B cell (primary cell): ENCODE measurements around the gene PRKN. TPM values are rescaled to one million over a fixed set of nuclear protein-coding genes. Genes with fewer than 3 reads are reported as not detected.

Experiments used
- ATAC-seq: fragments of 200-7000 bp; cut with Tn5 transposase; one replicate; pipeline ENCODE4 v1.10.0; 2021; ENCODE audit warnings: low read depth, mild to moderate bottlenecking, moderate number of reproducible peaks, moderate library complexity
- CTCF ChIA-PET: fragments of 350-600 bp; sonication (Branson Sonifier 250); formaldehyde crosslinking; loops from one replicate; lab custom pipeline; 2021; ENCODE audit warnings: antibody characterized with exemption, inconsistent platforms; lab: Charles Lee
- POLR2A ChIA-PET: fragments of 350-600 bp; sonication (Branson Sonifier 250); formaldehyde crosslinking; loops from one replicate; lab custom pipeline; 2021; ENCODE audit warnings: antibody characterized with exemption; lab: Charles Lee
- DNase-seq: peaks from one replicate; pipeline ENCODE4 v3.0.0; 2013
- H2AFZ ChIP-seq: 2 replicates; pipeline ENCODE4 v1.6.1; 2012; ENCODE audit warnings: mild to moderate bottlenecking, low read depth, low read length; ENCODE audit not compliant: insufficient read depth, poor library complexity, severe bottlenecking
- H3K27ac ChIP-seq, 2 donors: 1 replicate in 1 of 2; 2 replicates in 1 of 2; pipeline ENCODE4 v1.5.1; 2012 to 2013; ENCODE audit warnings: low read length in 2 of 2, mild to moderate bottlenecking in 2 of 2, moderate library complexity in 1 of 2
- H3K27me3 ChIP-seq, 4 experiments: fragments of 200-600 bp in 1 of 4; sonication (generic) in 1 of 4; replicated peaks in 1 of 4; 1 replicate in 2 of 4; 2 replicates in 2 of 4; pipeline versions ENCODE4 v1.6.1 to v1.7.0; 2013 to 2016; ENCODE audit warnings: low read length in 3 of 4, mild to moderate bottlenecking in 2 of 4, mixed read lengths in 1 of 4, moderate library complexity in 1 of 4; ENCODE audit not compliant: insufficient read depth in 4 of 4, control insufficient read depth in 3 of 4; ENCODE audit errors: control extremely low read depth in 1 of 4
- H3K36me3 ChIP-seq, 2 experiments: replicated peaks in 1 of 2; 1 replicate in 1 of 2; 2 replicates in 1 of 2; pipeline versions ENCODE4 v1.6.1 to v1.7.1; 2013; ENCODE audit warnings: low read length in 1 of 2; ENCODE audit not compliant: insufficient read depth in 2 of 2, control insufficient read depth in 1 of 2; ENCODE audit errors: control extremely low read depth in 1 of 2, extremely low read depth in 1 of 2
- H3K4me1 ChIP-seq, 2 donors: fragments of 200-600 bp in 1 of 2; sonication (generic) in 1 of 2; 1 replicate in 1 of 2; 2 replicates in 1 of 2; pipeline versions ENCODE4 v1.5.1 to v1.6.1; 2013 to 2017; ENCODE audit warnings: low read length in 2 of 2; ENCODE audit not compliant: control insufficient read depth in 2 of 2, insufficient read depth in 2 of 2
- H3K4me2 ChIP-seq: replicated peaks from 2 replicates; pipeline ENCODE3; 2012; ENCODE audit warnings: mild to moderate bottlenecking, low read depth, low read length; ENCODE audit not compliant: poor library complexity, severe bottlenecking
- H3K4me3 ChIP-seq, 5 experiments: fragments of 200-600 bp in 1 of 5; sonication (generic) in 1 of 5; 1 replicate in 3 of 5; 2 replicates in 2 of 5; pipeline versions ENCODE4 v1.5.1 to v1.7.0; 2011 to 2016; ENCODE audit warnings: low read length in 4 of 5, mild to moderate bottlenecking in 4 of 5, low read depth in 2 of 5, control low read depth in 1 of 5, moderate library complexity in 1 of 5; ENCODE audit not compliant: insufficient read depth in 1 of 5; ENCODE audit errors: control extremely low read depth in 1 of 5, extremely low read depth in 1 of 5
- H3K79me2 ChIP-seq: fragments of 200-600 bp; sonication (generic); one replicate; pipeline ENCODE4 v1.6.0; 2016; ENCODE audit warnings: low read length; ENCODE audit not compliant: control insufficient read depth, insufficient read depth
- H3K9ac ChIP-seq: fragments of 200-600 bp; sonication (generic); 2 replicates; pipeline ENCODE4 v1.6.1; 2017; ENCODE audit warnings: mild to moderate bottlenecking, low read length, moderate library complexity
- H3K9me3 ChIP-seq, 3 donors: one replicate each; pipeline versions ENCODE4 v1.6.1 to v1.7.1; 2013; ENCODE audit warnings: low read length in 2 of 3; ENCODE audit not compliant: control insufficient read depth in 2 of 3, insufficient read depth in 1 of 3; ENCODE audit errors: control extremely low read depth in 1 of 3
- H4K20me1 ChIP-seq: 2 replicates; pipeline ENCODE4 v1.6.0; 2012; ENCODE audit warnings: mild to moderate bottlenecking, low read length; ENCODE audit not compliant: insufficient read depth, control insufficient read depth, poor library complexity, severe bottlenecking
- H3K27ac Mint-ChIP-seq: one replicate; pipeline ENCODE4 v1.8.0; 2021; ENCODE audit warnings: mixed read lengths
- H3K27me3 Mint-ChIP-seq: one replicate; pipeline ENCODE4 v1.8.0; 2021; ENCODE audit warnings: mixed read lengths
- H3K4me1 Mint-ChIP-seq: one replicate; pipeline ENCODE4 v1.8.0; 2021; ENCODE audit warnings: mixed read lengths
- H3K4me3 Mint-ChIP-seq: one replicate; pipeline ENCODE4 v1.8.0; 2021; ENCODE audit warnings: mixed read lengths
- H3K9me3 Mint-ChIP-seq: one replicate; pipeline ENCODE4 v1.8.0; 2022; ENCODE audit warnings: mixed read lengths; ENCODE audit not compliant: insufficient read depth
- CTCF ChIP-seq: fragments of 200-600 bp; IDR thresholded peaks from one replicate; pipeline ENCODE4 v1.8.0; 2022; ENCODE audit warnings: antibody characterized with exemption, mild to moderate bottlenecking
- EZH2 ChIP-seq: IDR thresholded peaks from 2 replicates; pipeline ENCODE4 v1.6.1; 2012; ENCODE audit warnings: borderline replicate concordance, low read depth, mild to moderate bottlenecking, moderate library complexity, low read length; ENCODE audit not compliant: insufficient read depth, poor library complexity, severe bottlenecking
- WGBS: methylation state at CpG from one replicate; pipeline ENCODE4 v1.1.5; 2013; ENCODE audit warnings: missing lambda C conversion rate; ENCODE audit not compliant: insufficient coverage; 5-methylcytosine and 5-hydroxymethylcytosine counted together
- intact Hi-C: fragments of 100-400 bp; cut with micrococcal nuclease; formaldehyde crosslinking; loops from one replicate; pipeline ENCODE4 v1.10.0; 2022
- polyA plus RNA-seq: library from polyadenylated mRNA; depleted of rRNA; stranded (reverse); fragments of >200 nt; gene quantifications from 2 replicates; pipeline ENCODE4 v1.2.3, GENCODE V29; 2012
- total RNA-seq, 2 donors: library from RNA; stranded (reverse); fragments of 120-200 nt in 1 of 2; gene quantifications; 1 replicate in 1 of 2; 2 replicates in 1 of 2; pipeline versions ENCODE4 v1.2.3 to v1.2.4, GENCODE V29; 2013 to 2022

PRKN gene
- total and polyA plus RNA-seq, 2 donors (not counting 1 experiment from before 2014, with no cell fraction given), result 1.6 to 6.2 TPM

DNA sequence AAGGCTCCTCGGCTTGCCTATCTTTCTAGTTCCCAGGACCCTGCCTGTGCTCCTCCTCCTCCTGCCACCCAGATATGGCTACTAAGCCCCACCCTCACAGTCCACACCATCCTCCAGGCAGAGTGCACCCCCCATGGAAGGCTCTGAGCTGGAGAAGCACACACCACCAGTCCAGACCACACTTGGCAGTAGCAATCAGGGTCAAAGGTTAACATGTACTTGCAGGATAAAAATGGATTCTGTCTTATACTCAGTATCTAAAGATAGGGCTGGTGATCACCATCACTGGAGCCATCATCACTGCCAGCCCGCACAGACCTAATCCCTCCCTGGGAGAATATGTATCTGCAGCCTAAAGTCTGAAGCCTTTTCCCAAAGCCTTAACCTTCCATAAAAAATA, 83.4 kb downstream of the PRKN start:
- no peak overlapping the region for H3K27ac Mint-ChIP-seq
- CTCF ChIA-PET, result no interaction called here

GRCh38 chr6:162640756-162641155, 86.8 kb downstream of the PRKN start:
- DNase-seq (no peak), ATAC-seq (no peak)
- no peak overlapping the region for H2AFZ ChIP-seq
- Mint-ChIP-seq H3K4me3 (no peak overlapping the region), H3K9me3 (no peaks in the 10 kb centered on the region), H3K27me3 (no peaks in the 10 kb centered on the region), H3K27ac (no peak overlapping the region), H3K4me1 (no peaks in the 10 kb centered on the region)
- no peaks in the 10 kb centered on the region for H3K4me1 ChIP-seq
- H3K9me3 ChIP-seq, result peaks cover 0 to 4% (median 0%) of the 10 kb centered on the region in 3 donors
- H3K4me3 ChIP-seq, result no peak overlapping the region
- CTCF ChIA-PET, result no interaction called here
- no peaks in the 10 kb centered on the region for H3K36me3 ChIP-seq
- H3K27me3 ChIP-seq, result no peaks in the 10 kb centered on the region
- TF ChIP-seq CTCF (no peak), EZH2 (no peak)
- POLR2A ChIA-PET, result no interaction called here
- no peak overlapping the region for H3K9ac ChIP-seq
- intact Hi-C loops, result no loop called here
- H4K20me1 ChIP-seq, result no peaks in the 10 kb centered on the region
- 100% methylated on average over 1 of the region's 1 CpG for WGBS
- no peak overlapping the region for H3K27ac ChIP-seq
- H3K79me2 ChIP-seq, result no peaks in the 10 kb centered on the region
- no peak overlapping the region for H3K4me2 ChIP-seq

More for the DNA sequence above, 83.4 kb downstream of the PRKN start:
- H3K79me2 ChIP-seq, result no peaks in the 10 kb centered on the region
- ATAC-seq, result no peak
- no peak for DNase-seq
- H3K4me2 ChIP-seq, result no peak overlapping the region
- no peaks in the 10 kb centered on the region for H3K9me3 Mint-ChIP-seq
- no peaks in the 10 kb centered on the region for H3K4me1 Mint-ChIP-seq
- WGBS, result 94% methylated on average over 2 of the region's 2 CpGs
- no peaks in the 10 kb centered on the region for H3K27me3 Mint-ChIP-seq
- H2AFZ ChIP-seq, result no peak overlapping the region
- H4K20me1 ChIP-seq, result no peaks in the 10 kb centered on the region
- H3K9ac ChIP-seq, result no peak overlapping the region
- no peaks in the 10 kb centered on the region for H3K27me3 ChIP-seq
- no peaks in the 10 kb centered on the region for H3K4me1 ChIP-seq
- H3K4me3 Mint-ChIP-seq, result no peak overlapping the region
- no peak overlapping the region for H3K27ac ChIP-seq
- intact Hi-C loops, result no loop called here
- H3K9me3 ChIP-seq, result no peaks in the 10 kb centered on the region
- no peak for TF ChIP-seq CTCF
- no peak for TF ChIP-seq EZH2
- H3K36me3 ChIP-seq, result no peaks in the 10 kb centered on the region
- H3K4me3 ChIP-seq, result no peak overlapping the region
- POLR2A ChIA-PET, result no interaction called here
